GM12872 (cell line): ENCODE measurements around the gene ZNF8.

Experiments
- TF ChIP-seq, protein P1 (sequence below): IDR thresholded peaks from 3 replicates; pipeline ENCODE4 v1.5.1; 2011; ENCODE audit warnings: low read depth, mild to moderate bottlenecking, low read length, moderate library complexity; ENCODE audit not compliant: insufficient read depth

Gene ZNF8

DNA sequence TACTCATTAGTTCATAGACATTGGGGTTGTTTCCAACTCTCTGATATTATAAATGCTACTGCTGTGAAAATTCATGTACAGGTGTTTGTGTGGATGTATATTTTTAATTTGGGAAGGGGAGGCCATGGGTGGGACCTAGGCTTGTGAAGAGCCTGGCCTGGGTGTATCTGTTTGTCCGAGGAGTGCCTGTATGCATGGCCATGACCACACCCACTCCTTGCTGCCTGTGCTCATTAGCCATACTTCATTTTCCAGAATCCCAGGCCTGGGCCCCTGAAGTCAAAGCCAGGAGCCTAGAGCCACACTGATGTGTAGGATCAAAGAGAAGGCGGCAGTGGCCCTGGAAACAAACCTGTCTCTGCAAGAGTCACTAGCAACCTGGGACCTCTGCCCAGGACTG is 36.8 kb downstream of the ZNF8 start:
- TF ChIP-seq, protein P1, sequence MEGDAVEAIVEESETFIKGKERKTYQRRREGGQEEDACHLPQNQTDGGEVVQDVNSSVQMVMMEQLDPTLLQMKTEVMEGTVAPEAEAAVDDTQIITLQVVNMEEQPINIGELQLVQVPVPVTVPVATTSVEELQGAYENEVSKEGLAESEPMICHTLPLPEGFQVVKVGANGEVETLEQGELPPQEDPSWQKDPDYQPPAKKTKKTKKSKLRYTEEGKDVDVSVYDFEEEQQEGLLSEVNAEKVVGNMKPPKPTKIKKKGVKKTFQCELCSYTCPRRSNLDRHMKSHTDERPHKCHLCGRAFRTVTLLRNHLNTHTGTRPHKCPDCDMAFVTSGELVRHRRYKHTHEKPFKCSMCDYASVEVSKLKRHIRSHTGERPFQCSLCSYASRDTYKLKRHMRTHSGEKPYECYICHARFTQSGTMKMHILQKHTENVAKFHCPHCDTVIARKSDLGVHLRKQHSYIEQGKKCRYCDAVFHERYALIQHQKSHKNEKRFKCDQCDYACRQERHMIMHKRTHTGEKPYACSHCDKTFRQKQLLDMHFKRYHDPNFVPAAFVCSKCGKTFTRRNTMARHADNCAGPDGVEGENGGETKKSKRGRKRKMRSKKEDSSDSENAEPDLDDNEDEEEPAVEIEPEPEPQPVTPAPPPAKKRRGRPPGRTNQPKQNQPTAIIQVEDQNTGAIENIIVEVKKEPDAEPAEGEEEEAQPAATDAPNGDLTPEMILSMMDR = no peak

DNA sequence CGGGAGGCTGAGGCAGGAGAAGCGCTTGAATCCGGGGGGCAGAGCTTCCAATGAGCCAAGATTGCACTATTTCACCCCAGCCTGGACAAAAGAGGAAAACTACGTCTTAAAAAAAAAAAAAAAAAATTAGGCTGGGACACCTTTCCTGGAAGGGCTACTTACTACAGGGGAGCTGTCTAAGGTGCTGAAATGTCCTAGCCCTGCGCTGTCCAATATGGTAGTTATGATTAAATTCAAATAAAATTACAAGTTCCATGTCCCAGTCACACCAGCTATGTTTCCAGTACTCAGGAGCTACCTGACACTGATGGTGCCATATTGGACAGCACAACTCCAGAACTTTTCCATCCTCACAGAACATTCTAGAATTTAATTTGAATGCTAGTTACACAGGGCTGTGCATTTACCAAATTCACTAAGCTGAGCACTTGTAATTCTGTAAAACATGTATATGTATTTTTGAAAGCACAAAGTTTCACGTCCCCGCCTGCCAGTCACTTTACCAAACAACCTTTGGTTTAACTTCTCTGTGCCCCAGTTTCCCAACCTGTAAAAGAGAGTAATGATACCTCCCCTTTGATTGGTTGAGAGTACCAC is 38.8 kb downstream of the ZNF8 start:
- TF ChIP-seq, protein P1 = no peak

DNA sequence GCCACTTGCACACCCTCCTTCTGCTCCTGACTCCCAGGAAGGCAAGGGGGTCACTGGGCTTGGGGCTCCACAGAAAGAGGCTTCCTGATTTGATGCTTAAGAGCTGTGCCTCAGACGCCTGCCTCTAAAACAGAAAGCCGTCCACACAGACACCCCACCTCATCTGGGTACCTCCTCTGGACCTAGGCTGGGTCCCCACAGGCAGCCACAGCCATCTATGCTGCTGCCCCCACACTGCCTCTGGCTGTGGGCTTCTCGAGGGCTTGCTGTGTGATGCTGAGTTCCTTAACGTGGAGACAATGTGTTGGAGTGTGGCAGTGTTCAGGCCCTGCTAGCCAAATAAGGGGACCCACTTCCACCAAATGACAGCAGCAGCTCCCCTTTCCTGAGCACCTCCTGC is 39.5 kb downstream of the ZNF8 start:
- TF ChIP-seq, protein P1 = no peak

DNA sequence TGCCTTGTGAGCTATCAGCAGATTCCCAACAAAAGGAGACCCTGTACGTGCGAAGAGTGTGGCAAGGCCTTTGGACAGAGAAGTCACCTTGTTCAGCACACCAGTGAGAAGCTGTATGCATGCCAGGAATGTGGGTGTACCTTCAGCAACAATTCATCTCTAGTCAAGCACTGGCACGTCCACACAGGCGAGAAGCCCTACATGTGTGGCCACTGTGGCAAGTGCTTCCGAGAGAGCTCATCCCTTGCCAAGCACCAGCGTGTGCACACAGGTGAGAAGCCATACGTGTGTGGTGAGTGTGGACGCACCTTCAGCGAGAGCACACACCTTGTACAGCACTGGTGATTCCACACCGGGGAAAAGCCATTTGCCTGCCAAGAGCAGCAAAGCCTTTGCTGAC is 40.5 kb downstream of the ZNF8 start:
- TF ChIP-seq, protein P1 = no peak

DNA sequence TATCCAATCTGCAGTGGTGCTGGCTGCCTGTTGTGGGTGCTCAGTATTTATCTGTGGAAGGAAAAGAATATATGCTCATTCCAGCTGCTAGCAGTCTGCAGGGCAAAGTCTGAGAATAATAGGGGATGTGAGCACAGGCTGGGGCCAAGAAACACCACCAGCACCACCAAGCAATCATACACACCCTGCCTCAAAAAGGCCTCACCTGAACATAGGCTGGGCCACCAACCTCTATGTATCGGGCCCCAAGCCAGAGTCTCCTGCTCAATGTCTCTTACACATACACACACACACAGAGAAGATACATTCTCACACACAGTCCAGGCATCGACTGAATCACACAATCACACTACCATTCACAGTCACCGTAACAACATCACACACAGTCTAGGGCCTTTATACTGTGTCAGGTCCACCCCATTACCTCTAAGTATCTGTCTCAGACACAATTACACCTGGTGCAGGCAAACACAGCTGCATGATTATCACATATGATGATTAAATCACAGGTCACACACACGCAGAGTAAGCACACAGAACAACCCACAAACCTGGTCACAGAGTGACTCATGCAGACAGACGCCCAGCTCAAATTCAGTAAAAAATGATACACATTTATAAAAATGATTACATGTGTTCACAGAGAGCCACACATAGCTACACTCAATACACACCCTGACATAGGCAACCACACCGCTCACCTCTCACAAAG is 46.7 kb downstream of the ZNF8 start:
- TF ChIP-seq, protein P1 = no peak

DNA sequence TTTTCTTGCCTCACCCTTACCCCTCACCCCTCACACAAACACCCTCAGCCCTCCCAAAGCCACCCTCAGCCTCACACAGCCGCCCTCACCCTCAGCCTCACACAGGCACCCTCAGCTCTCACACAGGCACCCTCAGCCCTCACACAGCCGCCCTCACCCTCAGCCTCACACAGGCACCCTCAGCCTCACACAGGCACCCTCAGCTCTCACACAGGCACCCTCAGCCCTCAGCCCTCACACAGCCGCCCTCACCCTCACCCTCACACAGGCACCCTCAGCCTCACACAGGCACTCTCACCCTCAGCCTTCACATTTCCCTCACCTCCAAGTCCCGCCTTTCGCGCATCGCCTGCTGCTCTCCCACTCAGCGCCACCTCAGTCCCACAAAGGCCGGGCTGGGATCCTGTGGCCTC is 47.8 kb downstream of the ZNF8 start:
- TF ChIP-seq, protein P1 = no peak

DNA sequence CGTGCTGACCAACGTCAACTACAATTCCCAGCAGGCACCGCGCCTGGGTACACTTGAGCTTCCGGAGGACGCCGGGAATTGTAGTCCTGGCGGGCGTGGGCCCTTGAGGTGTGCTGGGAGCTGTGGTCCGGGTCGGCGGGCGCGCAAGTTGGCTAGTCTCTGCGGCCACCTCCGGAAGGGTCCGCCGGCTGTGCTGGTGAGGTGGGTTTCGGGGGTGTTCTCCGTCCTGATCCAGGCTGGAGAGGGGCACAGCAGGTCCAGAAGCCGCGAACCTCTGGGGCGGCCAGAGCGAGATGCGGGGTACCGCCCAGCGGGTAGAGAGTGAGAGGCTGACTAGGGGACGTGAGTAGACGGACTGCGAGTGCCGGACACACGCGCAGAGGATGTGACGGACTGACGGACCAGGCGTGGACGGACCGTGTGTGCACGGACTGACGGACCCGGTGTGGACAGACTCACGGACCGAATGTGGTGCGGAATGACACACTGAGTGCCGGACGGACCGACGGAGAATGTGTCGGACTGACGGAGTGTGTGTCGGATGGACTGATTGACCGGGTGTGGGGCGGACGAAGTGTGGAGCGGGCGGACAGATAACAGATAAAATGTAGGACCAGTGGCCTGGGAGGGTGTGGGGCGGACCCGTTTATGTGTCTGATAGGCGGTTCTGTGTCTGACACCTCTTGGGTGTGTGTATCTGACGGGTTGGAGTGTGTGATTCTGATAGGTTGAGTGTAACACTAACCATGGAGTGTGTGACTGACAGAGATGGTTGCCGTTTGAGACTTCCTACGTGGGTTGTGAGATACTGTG is 48.4 kb downstream of the ZNF8 start, which contains the start of gene ZSCAN22:
Gene ZSCAN22, plus strand, starts transcription at position 81 of the 813 bp plus-strand sequence. CDS start 7,809 bp downstream, outside the sequence.
- TF ChIP-seq, protein P1 = no peak
